ENCODE data around the gene PSMD13.
A peak's percentile ranks its signal among the peaks of the same experiment; 100 is the strongest.

Gene PSMD13

DNA sequence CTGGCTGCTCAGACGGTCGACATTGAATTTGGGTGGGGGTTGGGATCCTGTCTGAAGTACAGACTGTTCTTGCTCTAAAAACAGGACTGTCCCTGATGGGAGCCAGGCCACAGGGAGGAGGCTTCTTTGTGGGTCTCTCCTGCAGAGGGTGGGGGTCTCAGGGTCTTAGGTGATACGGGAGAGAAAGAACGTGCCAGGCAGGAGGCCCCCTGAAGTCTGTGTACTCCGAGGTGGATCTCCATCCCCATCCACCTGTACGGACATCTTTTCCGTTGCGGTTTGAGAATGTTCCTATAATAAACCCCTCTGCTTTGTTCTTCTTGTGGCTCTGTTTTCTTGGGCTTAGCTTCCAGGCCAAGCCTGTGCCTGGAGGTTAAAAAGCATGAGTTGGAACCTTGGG lies 15.9 kb downstream of the PSMD13 start:
- no peak for DNase-seq

DNA sequence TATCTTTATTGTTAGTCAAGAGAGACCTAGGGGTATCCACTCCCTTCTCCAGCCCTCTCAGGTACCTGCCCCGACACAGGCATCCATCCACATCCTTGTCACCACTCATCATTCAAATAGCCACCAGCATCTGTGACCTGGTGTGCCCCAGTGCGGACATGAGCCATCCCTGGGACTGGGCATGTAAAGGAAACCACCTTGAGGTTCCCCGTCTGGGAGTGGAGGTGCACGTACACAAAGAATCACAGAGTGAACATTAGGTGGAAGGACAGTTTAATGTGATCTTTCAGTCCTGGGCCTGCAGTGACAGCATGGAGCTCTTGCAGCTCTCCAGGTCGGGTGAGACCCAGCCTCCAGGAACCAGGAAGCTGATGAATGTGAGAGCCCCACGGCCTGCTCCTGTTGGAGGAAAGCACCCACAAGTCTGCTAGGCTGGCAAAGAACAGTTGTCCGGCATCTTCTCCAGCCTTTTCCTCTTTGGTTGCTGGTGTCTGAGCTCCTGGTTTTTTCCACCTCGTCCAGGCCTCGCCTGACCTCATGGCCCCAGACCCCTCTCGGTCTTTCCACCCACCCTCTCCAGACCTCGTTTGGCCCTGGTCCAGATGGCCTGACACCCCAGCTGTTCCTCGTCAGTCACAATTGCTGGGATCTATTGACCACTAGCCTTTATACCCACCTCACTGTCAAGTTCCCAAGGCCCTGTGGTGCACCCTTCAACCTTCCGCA lies 16.5 kb downstream of the PSMD13 start:
- no peak for DNase-seq

DNA sequence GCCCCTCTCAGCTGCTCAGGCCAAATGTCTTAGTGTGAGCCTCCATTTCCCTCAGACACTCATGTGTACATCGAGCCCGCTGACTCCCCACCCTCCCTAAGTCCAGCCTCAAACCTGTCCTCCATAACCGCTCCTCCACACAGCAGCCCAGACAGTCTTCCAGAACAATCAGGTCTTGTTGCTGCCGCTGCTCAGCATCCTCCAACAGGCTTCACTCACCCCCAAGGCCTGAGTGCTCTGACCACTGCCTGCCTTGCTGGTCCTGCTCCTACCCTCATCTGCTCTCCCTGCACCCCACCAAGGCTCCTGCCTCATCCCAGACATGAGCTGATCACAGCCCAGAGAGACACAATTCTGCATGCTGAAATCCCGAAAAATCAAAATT lies 17.1 kb downstream of the PSMD13 start:
- no peak for DNase-seq

DNA sequence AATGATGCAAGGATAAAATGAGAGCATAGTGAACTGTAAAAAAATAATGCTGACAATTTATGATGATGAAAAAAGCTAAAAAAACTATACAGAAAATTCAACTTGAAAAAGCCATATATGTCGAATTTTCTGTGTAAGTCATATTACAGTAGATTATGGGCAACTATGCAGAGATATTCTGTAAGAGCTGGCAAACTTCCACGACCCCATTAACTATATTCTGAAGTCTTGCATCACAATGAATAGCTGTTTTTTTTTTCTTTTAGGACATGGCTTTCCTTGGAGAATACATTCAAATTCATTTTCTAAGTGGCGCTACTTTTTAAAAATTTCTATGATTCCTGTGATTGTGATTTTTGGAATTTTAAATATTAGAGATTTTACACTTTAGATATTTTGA lies 18.4 kb downstream of the PSMD13 start:
- no peak for DNase-seq

DNA sequence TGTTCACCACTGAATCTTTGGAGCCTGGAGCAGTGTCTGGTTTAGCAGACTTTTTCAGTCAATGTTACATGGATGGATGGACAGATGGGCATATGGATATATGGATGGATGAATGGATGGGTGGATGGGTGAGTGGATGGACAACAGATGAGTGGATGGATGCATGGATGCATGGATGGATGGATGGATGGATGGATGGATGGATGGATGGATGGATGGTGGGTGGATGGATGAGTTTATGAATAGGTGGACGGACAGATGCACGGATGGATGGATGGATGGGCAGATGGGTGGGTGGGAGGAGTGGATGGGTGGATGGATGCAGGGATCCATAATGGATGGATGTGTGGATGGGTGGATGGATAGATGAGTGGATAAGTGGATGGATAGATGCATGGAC lies 19.0 kb downstream of the PSMD13 start:
- no peak for DNase-seq

DNA sequence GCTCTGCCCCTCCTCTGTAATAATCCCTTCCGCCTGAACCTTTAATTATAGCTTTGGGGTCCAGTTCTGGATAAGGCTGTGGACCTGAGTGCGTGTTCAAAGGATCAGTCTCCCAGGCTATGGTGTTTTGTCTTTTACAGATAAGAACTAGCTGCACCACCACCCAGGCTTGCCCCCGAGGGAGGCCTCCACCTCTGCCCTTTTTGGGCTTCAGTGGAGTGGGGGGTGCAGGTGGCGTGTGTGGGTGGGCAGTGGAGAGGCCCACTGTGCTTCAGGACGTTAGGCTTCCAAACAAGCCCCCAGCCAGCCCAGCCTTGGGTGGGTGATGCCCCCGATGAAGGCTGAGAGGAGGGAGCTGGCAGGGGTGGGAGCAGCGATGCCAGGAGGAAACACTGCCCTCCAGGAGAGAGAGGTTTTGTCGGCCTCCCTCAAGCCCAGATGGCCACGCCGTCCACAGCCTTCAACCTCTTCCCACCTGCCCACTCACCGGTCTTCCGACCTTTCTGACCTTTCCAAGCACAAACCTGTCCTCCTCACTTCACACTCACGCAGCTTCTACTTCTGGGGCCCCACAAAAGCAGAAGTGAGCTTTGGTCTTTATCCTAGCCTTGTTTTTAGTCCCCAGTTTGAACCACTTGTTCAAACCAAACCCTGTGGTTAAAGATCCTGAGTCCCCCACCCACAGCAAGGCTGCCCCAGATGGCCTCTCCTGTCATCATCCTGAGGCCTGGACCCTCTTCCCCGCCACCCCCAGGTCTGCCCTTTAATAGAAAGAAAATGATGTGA lies 20.4 kb downstream of the PSMD13 start:
- DNase-seq, result no peak

DNA sequence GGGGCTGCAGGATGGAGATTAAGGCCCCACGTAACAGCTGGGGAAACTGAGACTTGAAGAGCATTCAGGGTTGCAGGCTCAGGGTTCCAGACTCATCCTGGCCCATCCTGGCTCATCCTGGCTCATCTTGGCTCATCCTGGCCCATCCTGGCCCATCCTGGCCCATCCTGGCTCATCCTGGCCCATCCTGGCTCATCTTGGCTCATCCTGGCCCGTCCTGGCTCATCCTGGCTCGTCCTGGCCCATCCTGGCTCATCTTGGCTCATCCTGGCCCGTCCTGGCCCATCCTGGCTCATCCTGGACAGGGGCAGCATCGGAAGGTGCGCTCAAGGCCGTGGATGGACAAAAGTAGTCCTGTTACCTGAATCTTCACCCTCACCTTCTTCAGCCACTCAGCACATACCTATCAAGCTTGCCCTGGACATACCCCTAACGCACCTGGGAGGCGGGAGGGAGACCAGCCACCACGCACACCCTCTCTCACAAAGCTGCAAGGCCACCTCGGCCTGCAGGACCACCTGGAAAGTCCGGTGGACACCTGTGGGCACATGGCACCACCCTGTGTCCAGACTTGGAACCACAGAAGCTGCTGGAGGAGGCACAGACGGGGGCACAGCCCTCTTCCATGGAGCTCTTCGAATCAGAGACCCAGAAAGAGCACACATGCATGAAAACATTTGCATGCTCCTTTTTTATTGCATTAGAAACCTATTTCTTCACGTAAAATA lies 21.2 kb downstream of the PSMD13 start:
- no peak for DNase-seq

DNA sequence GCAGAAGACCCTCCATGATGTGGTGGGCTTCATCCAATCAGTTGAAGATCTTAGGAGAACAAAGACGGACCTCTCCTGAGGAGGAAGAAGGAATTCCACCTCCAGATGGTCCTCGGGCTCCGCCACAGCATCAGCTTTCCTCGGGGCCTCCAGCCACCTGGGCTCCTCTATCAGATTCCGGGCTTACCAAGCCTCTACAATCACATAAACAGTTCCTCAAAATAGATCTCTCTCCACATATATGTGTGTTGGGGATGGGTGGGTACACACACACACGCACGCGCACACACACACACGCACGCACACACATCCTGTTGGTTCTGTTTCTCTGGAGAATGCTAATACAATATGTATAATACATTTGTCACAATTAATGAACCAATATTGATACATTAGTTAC lies 22.6 kb downstream of the PSMD13 start:
- DNase-seq, result no peak

DNA sequence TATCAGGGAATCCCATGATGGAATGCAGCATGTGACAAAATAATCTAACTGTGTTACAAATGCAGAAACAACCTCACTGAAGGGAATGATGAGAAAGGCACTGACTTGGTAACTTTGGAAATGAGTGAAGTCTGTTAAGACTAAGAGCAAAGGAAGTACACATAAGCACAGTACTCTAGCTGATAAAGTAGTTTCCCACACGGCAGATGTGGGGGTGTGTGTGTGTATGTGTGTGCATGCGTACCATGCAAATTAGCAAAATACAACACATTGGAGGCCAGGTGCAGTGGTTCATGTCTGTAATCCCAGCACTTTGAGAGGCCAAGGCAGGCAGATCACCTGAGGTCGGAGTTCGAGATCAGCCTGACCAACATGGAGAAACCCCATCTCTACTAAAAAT lies 24.8 kb downstream of the PSMD13 start:
- no peak for DNase-seq

DNA sequence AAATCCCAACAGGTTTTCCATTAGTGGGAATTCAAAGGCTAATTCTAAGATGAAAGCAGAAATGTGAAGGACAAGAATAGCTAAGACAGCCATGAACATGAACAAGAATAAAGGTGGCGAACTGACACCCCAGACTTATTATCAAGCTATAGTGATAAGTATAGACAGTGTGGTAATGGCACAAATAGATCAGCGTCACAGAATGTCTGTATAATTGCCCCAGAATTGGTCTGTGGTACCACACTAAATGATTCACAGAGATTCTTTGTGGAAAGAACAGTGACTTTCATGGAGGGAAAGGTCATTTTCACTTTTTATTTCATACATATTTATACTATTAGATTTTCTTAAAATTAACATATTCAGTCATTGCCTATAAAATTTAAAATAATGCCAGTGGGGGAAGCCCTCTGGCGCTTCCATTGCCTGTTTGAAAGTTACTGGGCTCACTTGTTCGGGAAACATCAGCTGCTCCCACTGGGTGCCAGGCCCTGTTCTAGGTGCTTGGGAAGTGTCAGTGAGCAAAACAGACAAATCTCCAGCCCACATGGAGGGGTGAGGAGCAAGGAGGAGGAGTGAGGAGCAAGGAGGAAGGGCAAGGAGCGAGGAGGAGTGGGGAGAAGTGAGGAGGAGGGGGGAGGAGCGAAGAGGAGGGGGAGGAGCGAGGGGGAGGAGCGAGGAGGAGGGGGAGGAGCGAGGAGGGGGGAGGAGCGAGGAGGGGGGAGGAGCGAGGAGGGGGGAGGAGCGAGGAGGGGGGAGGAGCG lies 30.1 kb downstream of the PSMD13 start:
- DNase-seq, result peak in 1 of 2 donors; percentile 37

DNA sequence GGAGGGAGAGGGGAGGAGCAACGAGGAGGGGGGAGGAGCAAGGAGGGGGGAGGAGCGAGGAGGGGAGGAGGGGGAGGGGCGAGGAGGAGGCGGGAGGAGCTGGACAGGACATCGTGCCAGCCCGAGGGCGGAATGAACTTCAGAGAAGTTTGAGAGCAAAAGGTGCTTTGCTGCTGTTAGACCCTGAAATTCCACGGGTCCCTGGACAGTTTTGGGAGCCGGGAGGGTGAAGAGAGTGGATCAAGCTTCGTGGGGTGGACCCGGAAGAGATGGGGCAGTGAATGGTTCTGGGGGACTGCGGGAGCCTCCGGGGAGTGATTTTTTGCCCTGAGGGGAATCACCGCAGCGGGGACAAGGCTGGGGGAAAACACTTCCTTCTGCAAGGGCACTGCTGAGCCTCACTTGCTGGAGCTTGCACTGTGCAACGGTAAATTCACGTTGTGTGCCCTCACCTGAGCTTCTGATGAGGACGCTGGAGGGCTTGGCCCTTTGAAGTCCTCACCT lies 30.8 kb downstream of the PSMD13 start:
- DNase-seq, result peak; percentile 57 to 75

DNA sequence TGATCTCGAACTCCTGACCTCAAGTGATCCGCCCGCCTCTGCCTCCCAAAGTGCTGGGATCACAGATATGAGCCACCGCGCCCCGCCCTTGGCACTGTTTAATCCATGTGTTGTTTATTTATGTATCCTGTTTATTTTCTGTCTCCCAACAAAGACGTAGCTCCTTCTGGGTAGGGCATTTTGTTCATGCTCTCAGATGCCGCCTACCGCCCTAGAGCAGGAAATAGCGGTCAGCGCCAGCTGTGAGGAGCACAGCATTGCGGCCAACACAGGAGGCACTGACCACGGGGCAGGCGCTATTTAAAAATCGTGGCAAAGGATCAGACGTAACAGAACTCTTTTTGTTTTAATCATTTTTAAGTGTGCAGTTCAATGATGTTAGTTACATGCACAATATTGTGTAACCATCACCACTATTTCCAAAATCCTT lies 32.0 kb downstream of the PSMD13 start:
- DNase-seq, result peak; percentile 66 to 76

DNA sequence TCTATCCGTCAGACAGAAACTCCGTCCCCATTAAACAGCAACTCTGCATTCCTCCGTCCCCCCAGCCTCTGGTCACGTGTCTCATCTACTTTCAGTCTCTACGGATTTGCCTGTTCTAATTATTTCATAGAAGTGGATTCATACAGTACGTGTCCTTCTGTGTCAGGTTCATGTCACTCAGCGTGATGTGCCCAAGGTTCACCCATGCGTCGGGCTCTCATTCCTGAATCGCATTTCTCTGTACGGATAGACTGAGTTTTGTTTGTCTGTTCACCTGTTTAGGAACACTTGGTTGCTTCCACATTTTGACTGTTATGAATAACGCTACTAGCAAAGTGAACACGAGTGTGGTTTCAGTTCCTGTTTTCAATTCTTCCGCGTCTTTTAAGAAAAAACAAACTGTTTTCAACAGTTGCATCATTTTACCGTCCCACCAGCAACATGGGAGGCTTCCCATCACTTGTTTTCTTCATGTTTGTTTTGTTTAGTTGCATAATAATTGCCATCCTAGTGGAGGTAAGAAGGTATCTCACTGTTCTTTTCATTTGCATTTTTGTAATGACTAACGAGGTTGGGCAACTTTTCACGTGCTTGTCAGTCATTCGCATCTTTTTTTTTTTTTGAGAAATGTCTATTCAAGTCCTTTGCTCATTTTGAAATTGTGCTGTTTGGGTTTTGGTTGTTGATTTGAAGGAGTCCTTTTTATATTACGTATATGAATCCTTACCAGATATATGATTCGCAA lies 32.5 kb downstream of the PSMD13 start:
- DNase-seq, result peak; percentile 73 to 74

DNA sequence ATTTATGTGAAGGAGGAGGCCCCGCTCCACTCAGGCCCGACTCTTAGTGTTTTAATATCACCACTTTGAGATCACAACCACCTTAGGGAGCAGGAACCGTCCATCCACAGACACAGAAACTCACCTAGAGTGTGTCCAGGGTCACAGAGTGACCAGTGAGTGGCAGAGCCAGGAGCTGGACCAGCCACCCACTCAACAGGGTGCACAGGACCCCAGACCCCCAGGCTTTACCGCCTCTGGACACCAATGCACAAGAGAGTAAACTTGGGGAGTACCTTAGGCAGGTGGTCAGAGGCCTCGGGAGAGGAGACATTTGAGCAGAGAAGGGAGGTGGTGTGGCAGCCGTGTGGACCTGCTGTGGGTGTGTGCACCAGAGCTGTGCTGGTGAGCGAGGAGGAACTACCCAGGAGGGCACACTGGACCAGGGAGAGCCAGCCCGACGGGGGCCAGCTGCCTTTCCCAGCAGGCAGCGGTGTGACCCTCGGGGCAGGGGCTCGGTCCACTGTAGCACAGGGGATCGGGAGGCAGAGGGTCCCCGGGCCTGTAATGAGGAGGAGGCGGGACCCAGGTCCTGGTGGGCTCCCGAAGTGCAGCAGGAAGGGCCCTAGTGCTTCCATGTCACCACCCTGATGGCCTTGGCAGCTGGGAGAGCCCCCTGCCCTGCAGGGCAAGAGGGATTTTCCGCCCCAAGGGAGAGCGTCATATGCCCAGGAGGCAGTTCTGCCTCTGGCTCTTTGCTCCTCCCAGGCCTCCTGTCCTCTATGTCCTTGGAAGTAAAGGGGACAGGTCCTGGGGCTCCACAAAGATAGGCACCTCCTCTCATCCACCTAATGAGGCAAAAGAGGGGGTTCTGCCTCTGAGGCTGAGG lies 33.9 kb downstream of the PSMD13 start:
- DNase-seq, result no peak

DNA sequence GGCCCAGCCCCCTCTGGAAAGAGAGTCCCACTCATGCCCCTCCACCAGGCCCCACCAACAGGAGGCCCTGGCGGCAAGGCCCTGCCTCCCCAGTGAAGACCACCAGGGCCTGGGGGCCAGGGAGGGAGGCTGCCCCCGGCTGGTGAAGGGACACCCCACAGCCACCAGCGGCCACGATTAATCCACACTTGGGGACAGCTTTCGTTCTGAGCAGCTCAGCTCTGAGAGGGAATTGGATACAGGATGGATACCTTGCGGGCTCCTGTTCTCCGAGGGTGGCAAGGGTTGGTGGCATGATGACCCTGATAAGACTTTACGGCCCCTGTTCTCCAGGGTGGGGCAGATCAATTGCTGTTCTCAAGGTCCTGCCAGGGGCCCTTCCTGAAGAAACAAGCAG lies 34.5 kb downstream of the PSMD13 start:
- DNase-seq, result no peak

DNA sequence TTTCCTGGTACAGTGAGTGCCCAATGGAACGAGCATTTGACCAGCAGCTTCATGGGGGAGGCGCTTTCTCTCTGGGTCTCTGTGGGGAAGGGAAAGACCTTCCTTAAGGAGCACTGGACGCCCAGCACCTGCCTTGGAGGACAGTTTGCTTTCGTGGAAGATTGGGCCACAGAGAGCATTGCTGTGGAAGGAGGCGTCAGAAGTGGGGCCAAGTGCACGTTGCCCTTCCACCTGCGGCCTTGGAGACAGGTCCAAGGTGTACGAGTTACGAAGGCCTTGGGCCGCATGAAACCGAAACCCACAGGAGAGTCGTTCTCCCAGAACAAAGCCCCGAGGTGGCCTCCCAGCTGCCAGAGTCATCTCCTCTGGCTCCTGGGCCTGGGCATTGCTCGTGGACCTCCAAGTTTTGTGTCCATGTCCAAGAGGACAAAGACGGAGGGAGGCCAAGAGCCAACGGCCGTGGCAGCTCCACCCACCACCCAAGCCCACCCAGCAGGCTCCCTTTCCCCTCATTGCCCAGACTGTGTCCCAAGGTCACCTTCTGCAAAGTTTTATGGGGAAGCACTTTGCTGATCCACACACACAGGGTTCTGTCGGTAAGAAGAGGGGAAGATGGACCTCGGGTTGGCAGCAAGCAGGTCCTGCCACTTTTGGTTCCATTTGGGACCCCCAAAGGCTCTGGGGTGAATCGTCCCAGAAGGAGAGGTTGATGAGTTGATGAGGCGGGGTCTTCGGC lies 35.6 kb downstream of the PSMD13 start:
- no peak for DNase-seq

DNA sequence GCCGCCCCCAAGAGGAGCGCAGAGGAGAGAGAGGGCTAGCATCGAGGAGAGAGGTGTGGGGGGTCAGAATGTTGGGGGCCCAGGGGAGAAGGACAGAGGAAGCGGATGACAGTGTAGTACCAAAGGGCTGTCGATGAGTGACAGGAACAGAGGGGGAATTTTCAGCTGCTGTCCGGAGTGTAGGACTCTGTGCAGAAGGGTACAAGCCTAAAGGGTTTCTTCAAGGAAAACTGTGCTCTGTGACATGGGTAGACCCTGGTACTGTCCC lies 36.1 kb downstream of the PSMD13 start:
- DNase-seq, result no peak

DNA sequence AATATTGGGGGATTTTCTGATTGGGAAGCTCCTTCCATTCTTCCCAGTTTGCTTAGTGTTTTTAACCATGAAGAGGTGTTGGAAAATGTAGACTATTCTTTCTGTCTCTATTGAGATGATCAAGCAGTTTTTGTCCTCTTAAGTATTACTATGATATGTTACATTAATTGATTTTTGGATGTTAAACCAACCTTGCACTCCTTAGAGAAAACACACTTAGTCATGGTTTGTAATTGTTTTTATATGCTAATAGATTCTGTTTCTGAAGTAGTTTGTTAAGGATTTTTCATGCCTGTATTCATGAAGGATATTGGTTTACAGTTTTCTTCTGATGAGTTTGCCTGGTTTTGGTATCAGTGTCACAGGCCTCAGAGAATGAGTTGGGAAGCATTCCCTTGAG lies 39.4 kb downstream of the PSMD13 start:
- no peak for DNase-seq

DNA sequence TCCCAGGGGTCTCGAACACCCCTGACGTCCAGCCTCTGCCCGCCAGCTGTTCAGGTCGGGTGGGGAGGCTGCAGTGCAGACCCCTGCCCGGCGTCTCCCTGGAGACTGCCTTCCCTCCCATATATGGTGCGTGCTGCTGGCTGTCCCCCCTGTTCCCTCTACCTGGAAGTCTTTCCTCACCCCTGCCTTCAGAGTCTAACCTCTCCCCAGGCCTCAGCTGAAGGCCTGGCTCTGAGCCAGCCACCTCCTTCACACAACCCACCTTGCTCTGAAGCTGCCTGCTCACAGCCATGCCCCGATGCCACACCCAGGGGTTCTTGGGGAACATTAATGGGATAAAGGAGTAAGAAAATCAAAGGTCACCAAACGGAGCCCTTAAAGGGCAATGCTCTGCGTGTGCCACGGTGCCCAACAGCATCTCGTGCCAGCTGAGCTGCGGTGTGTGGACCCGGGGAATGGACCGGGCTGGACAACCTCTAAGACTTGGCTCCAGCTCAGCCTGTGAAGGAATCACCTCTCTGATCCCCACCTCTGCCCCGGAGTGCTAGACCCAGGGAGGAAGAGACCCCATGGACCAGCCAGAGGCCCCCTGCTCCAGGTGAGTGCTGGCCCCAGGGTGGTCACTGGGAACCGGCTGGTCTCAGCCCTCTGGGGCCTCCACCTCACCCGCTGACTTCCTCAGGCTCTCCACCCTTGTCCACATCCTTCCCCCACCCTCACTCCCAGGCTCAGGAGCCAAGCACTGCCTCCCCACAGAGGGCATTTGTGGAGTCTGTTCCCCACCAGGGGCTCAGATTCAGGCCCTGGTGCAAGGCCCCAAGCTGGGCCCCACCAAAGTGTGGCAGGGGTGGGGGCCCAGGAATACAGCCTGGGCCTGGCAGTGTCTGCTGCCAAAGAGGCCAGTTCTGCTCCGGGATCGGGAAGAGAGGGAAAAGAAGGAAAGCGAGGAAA lies 41.5 kb downstream of the PSMD13 start, which contains the start of gene NLRP6:
Gene NLRP6, plus strand, starts transcription at position 407 of the 951 bp plus-strand sequence. Its CDS starts 163 bp downstream, at position 570.
- DNase-seq, result no peak

All from CD4-positive, alpha-beta T cell treated with Interleukin-1 beta for 1 hour (primary cell).